GM12878 (cell line): Measurements from ENCODE around the gene CUL4A. TPM values are rescaled to one million over a fixed set of nuclear protein-coding genes. Genes with fewer than 3 reads are reported as not detected.

ENCODE experiments used
- CBX5 ChIP-seq: sonication (generic); IDR thresholded peaks from 2 replicates; pipeline ENCODE4 v1.6.1; 2016; ENCODE audit warnings: low read depth, moderate library complexity, mild to moderate bottlenecking, inconsistent platforms
- CHD2 ChIP-seq: IDR thresholded peaks from 2 replicates; pipeline ENCODE4 v1.6.1; 2011; ENCODE audit warnings: low read depth, low read length, improper control_type of control experiment, borderline replicate concordance
- DPF2 ChIP-seq: fragments of 450-650 bp; IDR thresholded peaks from 2 replicates; pipeline ENCODE4 v1.6.1; 2017; ENCODE audit warnings: mild to moderate bottlenecking
- E2F8 ChIP-seq: fragments of 450-650 bp; IDR thresholded peaks from 2 replicates; pipeline ENCODE4 v1.6.1; 2018; ENCODE audit warnings: mild to moderate bottlenecking, low read depth, moderate library complexity; ENCODE audit not compliant: partially characterized antibody
- ELK1 ChIP-seq: IDR thresholded peaks from 2 replicates; pipeline ENCODE4 v1.6.1; 2012; ENCODE audit warnings: low read depth, low read length, improper control_type of control experiment
- IRF4 ChIP-seq: IDR thresholded peaks from 2 replicates; pipeline ENCODE4 v1.6.1; 2011; ENCODE audit warnings: low read depth, low read length
- IRF5 ChIP-seq: fragments of 450-650 bp; IDR thresholded peaks from 2 replicates; pipeline ENCODE4 v1.6.1; 2017; ENCODE audit warnings: borderline replicate concordance
- KAT2A ChIP-seq: conservative IDR thresholded peaks from 2 replicates; pipeline ENCODE4 v1.6.1; 2011; ENCODE audit warnings: low read depth, low read length; ENCODE audit not compliant: control insufficient read depth
- KDM1A ChIP-seq: fragments of 200-600 bp; sonication (generic); IDR thresholded peaks from 2 replicates; pipeline ENCODE4 v1.6.1; 2016; ENCODE audit warnings: borderline replicate concordance
- MEF2B ChIP-seq: fragments of 450-650 bp; IDR thresholded peaks from 2 replicates; pipeline ENCODE4 v1.6.1; 2018; ENCODE audit warnings: mild to moderate bottlenecking, moderate library complexity; ENCODE audit not compliant: partially characterized antibody, poor library complexity, severe bottlenecking
- NFXL1 ChIP-seq: fragments of 450-650 bp; IDR thresholded peaks from 2 replicates; pipeline ENCODE4 v1.6.1; 2017; ENCODE audit warnings: antibody characterized with exemption, mild to moderate bottlenecking, borderline replicate concordance
- RELA ChIP-seq: fragments of 450-650 bp; IDR thresholded peaks from 2 replicates; pipeline ENCODE4 v1.8.0; 2014; ENCODE audit warnings: borderline replicate concordance; ENCODE audit not compliant: partially characterized antibody
- SMAD5 ChIP-seq: IDR thresholded peaks from 2 replicates; pipeline ENCODE4 v1.6.1; 2016; ENCODE audit warnings: antibody characterized with exemption, low read depth
- SMARCA5 ChIP-seq: fragments of 450-650 bp; IDR thresholded peaks from 2 replicates; pipeline ENCODE4 v1.6.1; 2017; ENCODE audit warnings: mild to moderate bottlenecking
- SRF ChIP-seq, 2 experiments: IDR thresholded peaks; 2 replicates each; pipeline ENCODE4 v1.6.1; 2011; ENCODE audit warnings: low read depth in 2 of 2, low read length in 2 of 2, mild to moderate bottlenecking in 1 of 2, moderate library complexity in 1 of 2
- ZBTB11 ChIP-seq: fragments of 450-650 bp; formaldehyde crosslinking; IDR thresholded peaks from 2 replicates; pipeline ENCODE4 v1.5.0; 2022; ENCODE audit warnings: mild to moderate bottlenecking, missing genetic modification characterization
- ZBTB4 ChIP-seq: fragments of 450-650 bp; formaldehyde crosslinking; IDR thresholded peaks from 2 replicates; pipeline ENCODE4 v1.4.0; 2022; ENCODE audit warnings: mild to moderate bottlenecking, moderate library complexity
- polyA plus RNA-seq, 11 experiments: library from polyadenylated mRNA; depleted of rRNA in 4 of 11; unstranded in 6 of 11; stranded (reverse) in 5 of 11; fragments of >200 nt; fragmentation: Nextera tagmentation in 4 of 11; fragmentation: Illumina TruSeq in 1 of 11; extraction: Ambion mirVana in 4 of 11; extraction: Trizol in 1 of 11; gene quantifications; 1 replicate in 1 of 11; 2 replicates in 10 of 11; pipeline versions ENCODE4 v1.2.1 to v1.2.3, GENCODE V29; 2011 to 2016; ENCODE audit warnings: inconsistent platforms in 2 of 11, missing spikeins in 2 of 11, low read depth in 1 of 11
- total RNA-seq, 4 experiments: library from RNA; depleted of rRNA in 3 of 4; stranded (reverse); fragments of >200 nt in 3 of 4; fragmentation: Illumina TruSeq in 1 of 4; extraction: Trizol in 1 of 4; gene quantifications; 2 replicates each; pipeline versions ENCODE4 v1.2.1 to v1.2.3, GENCODE V29; 2013 to 2021

Gene CUL4A
- total and polyA plus RNA-seq, 10 of the 15 experiments (the other 5 are each of a cell fraction or from before 2014, with no cell fraction given), result 19.7 to 74.3 (median 55.6) TPM

GRCh38 chr13:113186061-113186900 is 23.1 kb upstream of the CUL4A start (continued):
- TF ChIP-seq ZBTB4 (CRISPR knock-in tag), result no peak
- no peak for TF ChIP-seq CBX5
- TF ChIP-seq ELK1, result no peak
- peak; percentile 72 for TF ChIP-seq MEF2B
- peak; percentile 31; the same call in 1 of the 2 replicates for TF ChIP-seq SMARCA5
- no peak for TF ChIP-seq RELA
- TF ChIP-seq CHD2, result peak; percentile 43; the same call in 1 of the 2 replicates
- TF ChIP-seq IRF4, result no peak
- no peak for TF ChIP-seq KDM1A
- TF ChIP-seq SRF (IDR thresholded peaks at IDR 0.05; ENCODE audit: low read depth in 2 of 2, low read length in 2 of 2), result no peak
- TF ChIP-seq E2F8, result no peak
- TF ChIP-seq NFXL1, result no peak
- TF ChIP-seq SMAD5, result no peak
- TF ChIP-seq DPF2, result no peak
- TF ChIP-seq IRF5, result no peak
- no peak for TF ChIP-seq KAT2A
- TF ChIP-seq ZBTB11 (CRISPR knock-in tag), result no peak
